HG03469 (cell line): Measurements from ENCODE around the gene OVOL3.
A peak's percentile ranks its signal among the peaks of the same experiment; 100 is the strongest.
"Not testable (repeated sequence)": the region's sequence is repeated elsewhere in the genome, so short reads cannot be mapped to it uniquely, and the experiment has no call there.

Source experiments
- ATAC-seq: cut with Tn5 transposase; IDR thresholded peaks from one replicate; pipeline ENCODE4 v1.9.1; 2021; ENCODE audit warnings: mild to moderate bottlenecking, moderate library complexity, moderate number of reproducible peaks; ENCODE audit not compliant: unreplicated experiment

Gene OVOL3

DNA sequence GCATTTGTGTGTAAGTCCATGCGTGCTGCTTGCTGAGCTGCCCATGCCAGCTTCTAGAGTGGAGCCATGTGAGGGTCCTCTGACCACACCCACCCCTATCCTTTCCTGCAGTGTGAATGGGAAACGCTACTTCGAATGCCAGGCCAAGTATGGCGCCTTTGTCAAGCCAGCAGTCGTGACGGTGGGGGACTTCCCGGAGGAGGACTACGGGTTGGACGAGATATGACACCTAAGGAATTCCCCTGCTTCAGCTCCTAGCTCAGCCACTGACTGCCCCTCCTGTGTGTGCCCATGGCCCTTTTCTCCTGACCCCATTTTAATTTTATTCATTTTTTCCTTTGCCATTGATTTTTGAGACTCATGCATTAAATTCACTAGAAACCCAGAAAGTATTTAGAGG lies 14.6 kb downstream of the OVOL3 start:
- ATAC-seq, result no peak

GRCh38 chr19:36128392-36128736 lies 17.4 kb downstream of the OVOL3 start:
- no peak for ATAC-seq

DNA sequence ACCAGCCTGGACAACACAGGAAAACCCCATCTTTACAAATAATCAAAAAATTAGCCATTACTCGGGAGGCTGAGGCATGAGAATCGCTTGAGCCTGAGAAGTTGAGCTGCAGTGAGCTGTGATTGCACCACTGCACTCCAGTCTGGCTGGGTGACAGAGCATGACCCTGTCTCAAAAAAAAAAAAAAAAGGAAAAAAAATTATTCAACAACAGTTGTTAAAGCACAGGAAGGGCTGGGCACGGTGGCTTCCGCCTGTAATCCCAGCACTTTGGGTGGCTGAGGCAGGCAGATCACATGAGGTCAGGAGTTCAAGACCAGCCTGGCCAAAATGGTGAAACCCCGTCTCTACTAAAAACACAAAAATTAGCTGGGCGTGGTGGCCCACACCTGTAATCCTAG lies 20.3 kb downstream of the OVOL3 start:
- not testable (repeated sequence) for ATAC-seq

DNA sequence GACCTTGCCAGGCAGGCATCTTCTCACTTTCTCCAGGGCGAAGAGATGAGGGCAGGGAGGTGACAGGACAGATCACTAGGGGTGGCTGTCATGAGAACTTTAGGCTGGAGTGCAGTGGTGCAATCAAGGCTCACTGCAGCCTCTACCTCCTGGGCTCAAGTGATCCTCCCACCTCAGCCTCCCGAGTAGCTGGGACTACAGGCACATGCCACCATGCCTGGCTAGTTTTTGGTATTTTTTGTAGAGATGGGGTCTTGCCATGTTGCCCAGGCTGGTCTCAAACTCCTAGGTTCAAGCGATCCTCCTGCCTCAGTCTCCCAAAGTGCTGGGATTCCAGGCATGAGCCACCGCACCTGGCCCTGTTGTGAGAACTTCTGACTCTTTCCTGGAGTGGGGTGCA lies 23.9 kb downstream of the OVOL3 start:
- ATAC-seq, result not testable (repeated sequence)

DNA sequence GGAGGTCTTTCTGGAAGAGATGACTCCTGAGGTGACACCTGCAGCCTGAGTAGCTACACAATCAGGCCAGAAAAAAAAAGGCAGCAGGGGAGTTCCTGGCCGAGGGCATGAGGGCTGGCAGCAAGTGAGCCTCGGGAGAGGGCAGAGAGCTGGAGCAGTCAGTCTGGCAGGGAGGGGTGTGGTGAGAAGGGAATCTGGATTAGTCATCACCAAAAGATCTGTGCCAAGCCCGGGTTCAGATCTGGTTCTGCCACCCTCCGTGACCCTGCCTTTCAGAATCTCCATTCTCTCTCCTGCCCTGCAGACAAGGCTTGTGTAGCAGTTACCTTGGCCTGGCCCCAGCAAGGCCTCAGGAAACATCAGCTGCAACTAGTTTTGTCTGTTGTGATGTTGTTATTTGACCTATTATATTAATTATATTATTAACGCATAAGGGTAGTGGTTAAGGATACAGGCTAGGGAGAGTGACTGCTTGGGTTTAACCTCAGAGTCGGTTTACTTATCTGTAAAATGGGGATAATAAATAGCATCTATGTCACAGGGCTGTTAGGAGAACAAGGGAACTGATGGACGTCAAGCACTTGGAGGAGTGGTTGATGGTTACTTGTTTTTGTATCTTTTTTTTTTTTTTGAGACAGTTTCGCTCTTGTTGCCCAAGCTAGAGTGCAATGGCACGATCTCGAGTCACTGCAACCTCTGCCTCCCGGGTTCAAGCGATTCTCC lies 26.2 kb downstream of the OVOL3 start:
- no peak for ATAC-seq

DNA sequence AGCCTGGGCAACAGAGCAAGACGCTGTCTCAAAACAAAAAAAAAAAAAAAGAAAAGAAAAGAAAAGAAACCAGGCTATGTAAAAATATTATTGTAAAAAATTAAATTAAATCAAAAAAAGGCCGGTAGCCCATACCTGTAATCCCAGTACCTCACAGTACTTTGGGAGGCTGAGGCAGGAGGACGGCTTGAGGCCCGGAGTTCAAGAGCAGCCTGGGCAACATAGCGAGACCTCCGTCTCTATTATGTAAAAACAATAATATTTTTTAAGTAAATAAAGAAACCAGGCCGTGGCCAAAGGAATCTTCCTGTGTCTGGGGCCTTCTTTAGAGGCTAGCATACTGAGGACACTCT lies 28.2 kb downstream of the OVOL3 start:
- no peak for ATAC-seq

GRCh38 chr19:36139473-36140303 lies 28.7 kb downstream of the OVOL3 start, which contains the start of gene CAPNS1:
CAPNS1 (plus strand) TSS chr19:36140066; CDS start chr19:36141012, 946 bp downstream.
- peak; percentile 70 for ATAC-seq

DNA sequence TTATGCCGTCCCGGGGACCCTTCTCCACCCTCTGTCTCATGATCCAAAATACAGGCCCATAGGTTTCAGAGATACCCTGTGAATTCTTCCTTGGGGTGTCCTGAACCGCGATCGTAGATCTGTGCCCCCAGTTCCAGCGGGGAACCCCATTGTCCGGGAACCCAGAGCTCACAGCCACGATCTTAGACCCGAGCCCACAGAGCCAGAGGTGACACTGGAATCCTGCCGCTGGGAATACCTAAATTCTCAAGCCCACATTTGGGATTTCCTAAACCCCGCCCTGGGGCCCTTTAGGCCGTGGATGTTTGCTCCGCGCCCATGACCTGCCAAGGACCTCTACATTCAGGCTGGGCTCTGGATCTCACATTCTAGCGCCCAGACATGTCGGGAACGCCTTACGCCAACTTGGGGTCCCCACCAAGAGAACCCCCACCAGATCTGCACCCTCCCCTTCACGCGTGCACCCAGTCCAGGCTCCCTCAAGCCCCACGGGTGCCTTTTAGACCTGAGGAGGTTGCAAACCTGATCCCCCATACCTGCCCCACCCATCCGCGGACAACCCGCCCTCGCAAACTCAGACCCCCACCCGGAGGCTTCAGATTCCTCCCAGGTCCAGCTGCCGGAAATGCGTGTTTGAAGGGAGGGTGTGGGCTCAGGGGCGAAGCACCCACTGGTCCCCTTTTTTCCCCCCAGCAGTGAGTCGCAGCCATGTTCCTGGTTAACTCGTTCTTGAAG lies 29.5 kb downstream of the OVOL3 start:
- no peak for ATAC-seq

DNA sequence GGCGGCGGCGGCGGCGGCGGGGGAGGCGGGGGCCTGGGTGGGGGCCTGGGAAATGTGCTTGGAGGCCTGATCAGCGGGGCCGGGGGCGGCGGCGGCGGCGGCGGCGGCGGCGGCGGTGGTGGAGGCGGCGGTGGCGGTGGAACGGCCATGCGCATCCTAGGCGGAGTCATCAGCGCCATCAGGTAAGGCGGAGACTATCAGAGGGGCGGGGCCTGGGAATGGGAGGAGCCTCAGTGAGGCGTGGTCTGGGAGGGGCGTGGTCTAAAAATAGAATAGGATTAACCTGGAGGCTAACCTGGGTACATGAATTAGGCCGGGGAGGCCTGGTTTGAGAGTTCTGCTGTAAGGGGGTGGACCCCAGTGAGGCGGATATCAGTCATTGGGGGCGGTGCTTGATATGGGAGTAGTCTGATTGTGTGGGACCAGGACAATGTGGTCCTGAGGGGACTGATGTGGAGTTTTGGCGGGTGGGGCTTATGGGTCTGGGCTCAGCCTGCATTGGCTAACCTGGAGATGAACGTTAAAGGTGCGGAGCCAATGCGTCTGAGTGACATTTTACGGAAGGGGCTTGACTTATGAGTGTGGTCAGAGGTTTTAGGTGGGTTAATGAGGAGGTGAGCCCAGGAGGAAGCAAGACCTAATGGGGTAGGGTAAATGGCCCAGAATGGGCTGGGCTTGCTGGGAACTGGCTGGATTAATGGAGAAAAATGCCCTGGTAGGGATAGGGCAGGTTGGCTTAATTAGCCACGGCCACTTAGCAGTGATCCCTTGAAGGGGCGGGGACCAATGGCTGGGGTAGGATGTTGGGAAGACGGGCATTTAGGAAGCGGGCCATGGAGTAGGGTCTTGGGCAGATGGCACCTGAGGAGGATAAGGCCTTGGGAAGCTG lies 30.3 kb downstream of the OVOL3 start:
- ATAC-seq, result no peak

- no peak for ATAC-seq
Observed at GRCh38 chr19:36142046-36142445, 31.1 kb downstream of the OVOL3 start.

- ATAC-seq, result no peak
Observed at GRCh38 chr19:36142496-36142895, 31.6 kb downstream of the OVOL3 start.

GRCh38 chr19:36144624-36145023 lies 33.7 kb downstream of the OVOL3 start:
- ATAC-seq, result no peak

- ATAC-seq, result no peak
Observed at GRCh38 chr19:36149673-36150406, 38.9 kb downstream of the OVOL3 start.

- no peak for ATAC-seq
Observed at GRCh38 chr19:36150586-36150985, 39.6 kb downstream of the OVOL3 start.

- ATAC-seq, result no peak
Observed at GRCh38 chr19:36151144-36152018, 40.4 kb downstream of the OVOL3 start.

DNA sequence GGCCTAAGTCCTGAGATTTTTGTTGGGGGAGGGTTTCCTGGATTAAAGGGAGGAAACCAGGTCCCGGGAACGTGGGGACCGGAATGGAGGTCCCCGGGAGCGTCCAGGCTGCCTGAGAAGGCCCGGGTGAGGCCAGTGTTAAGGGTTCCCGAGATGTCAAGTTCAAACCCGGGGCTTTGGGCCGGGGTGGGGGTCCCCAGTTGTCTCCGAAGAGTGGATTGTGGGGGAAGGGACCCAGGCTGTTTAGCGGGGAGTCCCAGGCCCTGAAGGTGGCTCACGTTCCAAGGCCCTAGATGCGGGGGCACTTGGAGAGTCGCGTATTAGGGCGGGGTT lies 41.0 kb downstream of the OVOL3 start:
- no peak for ATAC-seq

DNA sequence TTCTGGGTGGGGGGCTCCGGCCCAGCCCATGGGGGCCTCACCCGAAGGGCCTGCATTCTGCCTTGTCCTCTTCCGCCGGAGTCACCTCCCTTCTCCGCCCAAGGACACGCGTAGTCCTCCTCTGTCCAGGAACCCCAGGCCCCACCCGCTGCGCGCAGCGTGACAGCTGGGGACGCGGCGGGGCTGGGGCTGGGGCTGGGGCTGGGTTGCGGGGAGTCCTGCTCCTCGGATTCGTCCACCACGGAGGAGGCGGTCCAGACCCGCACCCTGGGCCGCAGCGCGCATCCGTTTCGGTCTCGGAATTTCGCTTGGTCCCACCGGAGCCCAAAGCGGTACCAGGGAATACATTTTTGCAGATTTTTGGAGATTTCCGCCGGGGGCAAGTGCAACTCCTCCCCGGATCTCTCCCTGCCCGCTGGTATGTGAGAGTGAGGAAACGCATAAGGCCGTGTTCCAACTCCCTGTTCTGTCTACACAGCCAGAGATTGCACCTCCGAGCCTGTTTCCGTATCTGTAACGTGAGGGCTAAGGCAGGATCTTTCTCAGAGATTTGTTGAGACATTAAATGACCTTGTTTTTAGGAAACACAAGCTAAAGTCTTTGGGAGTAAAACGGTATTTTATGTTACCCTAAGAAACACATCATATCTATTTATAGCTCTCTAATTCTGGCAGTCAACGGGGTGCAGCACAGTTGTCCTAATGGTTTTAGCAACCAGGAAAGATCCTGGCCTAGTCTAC lies 41.6 kb downstream of the OVOL3 start, which contains the start of gene COX7A1:
COX7A1 (minus strand) TSS at position 96 of the 740 bp plus-strand sequence; CDS start at position 56, 40 bp downstream.
- no peak for ATAC-seq

GRCh38 chr19:36153126-36153525 lies 42.2 kb downstream of the OVOL3 start:
- no peak for ATAC-seq
